ENCODE results near the gene RUVBL2.
"Not testable (repeated sequence)": the region's sequence is repeated elsewhere in the genome, so short reads cannot be mapped to it uniquely, and the experiment has no call there.

DNA sequence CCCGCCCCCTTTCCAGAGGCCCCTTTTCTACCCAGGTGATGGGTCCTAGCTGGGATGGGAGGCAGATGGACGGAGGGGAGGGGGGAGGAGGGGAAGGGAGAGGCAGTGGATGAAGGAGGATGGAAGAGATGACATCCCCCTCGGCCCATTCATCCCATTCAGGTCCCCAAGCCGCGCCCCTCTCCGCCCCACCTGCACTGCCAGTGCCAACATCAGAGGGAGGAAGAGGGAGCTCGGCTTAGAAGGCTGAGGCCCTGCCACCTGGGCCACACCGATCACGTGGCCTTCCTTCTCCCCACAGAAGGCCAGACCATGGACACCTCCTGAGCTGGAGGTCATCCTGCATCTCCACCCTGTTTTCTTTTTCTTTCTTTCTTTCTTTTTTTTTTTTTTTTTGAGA, 35.0 kb downstream of the RUVBL2 start:
- TF ChIP-seq, protein P1, sequence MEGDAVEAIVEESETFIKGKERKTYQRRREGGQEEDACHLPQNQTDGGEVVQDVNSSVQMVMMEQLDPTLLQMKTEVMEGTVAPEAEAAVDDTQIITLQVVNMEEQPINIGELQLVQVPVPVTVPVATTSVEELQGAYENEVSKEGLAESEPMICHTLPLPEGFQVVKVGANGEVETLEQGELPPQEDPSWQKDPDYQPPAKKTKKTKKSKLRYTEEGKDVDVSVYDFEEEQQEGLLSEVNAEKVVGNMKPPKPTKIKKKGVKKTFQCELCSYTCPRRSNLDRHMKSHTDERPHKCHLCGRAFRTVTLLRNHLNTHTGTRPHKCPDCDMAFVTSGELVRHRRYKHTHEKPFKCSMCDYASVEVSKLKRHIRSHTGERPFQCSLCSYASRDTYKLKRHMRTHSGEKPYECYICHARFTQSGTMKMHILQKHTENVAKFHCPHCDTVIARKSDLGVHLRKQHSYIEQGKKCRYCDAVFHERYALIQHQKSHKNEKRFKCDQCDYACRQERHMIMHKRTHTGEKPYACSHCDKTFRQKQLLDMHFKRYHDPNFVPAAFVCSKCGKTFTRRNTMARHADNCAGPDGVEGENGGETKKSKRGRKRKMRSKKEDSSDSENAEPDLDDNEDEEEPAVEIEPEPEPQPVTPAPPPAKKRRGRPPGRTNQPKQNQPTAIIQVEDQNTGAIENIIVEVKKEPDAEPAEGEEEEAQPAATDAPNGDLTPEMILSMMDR (IDR thresholded peaks at IDR 0.05): not testable (repeated sequence)
- not testable (repeated sequence) for TF ChIP-seq POLR2A, POLR2AphosphoS5 (IDR thresholded peaks at IDR 0.05)

Data from prostate gland (tissue), 2 donors.